K562 (cell line): Measurements from ENCODE around the gene PRDX2. TPM values are rescaled to one million over a fixed set of nuclear protein-coding genes. Genes with fewer than 3 reads are reported as not detected.
A peak's percentile ranks its signal among the peaks of the same experiment; 100 is the strongest.

Source experiments
- ASH1L ChIP-seq: fragments of 450-650 bp; IDR thresholded peaks from 2 replicates; pipeline ENCODE4 v1.6.1; 2018; ENCODE audit warnings: borderline replicate concordance, mild to moderate bottlenecking, low read depth; ENCODE audit not compliant: partially characterized antibody
- CTBP1 ChIP-seq: fragments of 450-650 bp; IDR thresholded peaks from 2 replicates; pipeline ENCODE4 v1.6.1; 2016; ENCODE audit warnings: borderline replicate concordance
- FUS ChIP-seq: fragments of 200-400 bp; formaldehyde crosslinking; optimal IDR thresholded peaks from 2 replicates; pipeline ENCODE3; 2017; ENCODE audit warnings: low read depth, low read length
- HDGF ChIP-seq: fragments of 450-650 bp; IDR thresholded peaks from 2 replicates; pipeline ENCODE4 v1.6.1; 2016
- HLTF ChIP-seq: fragments of 450-650 bp; IDR thresholded peaks from 2 replicates; pipeline ENCODE4 v1.6.1; 2016
- HMGN3 ChIP-seq: IDR thresholded peaks from 2 replicates; pipeline ENCODE4 v1.6.1; 2011; ENCODE audit warnings: borderline replicate concordance, low read depth, mild to moderate bottlenecking, mixed read lengths, low read length; ENCODE audit not compliant: insufficient read length; ENCODE audit errors: extremely low read depth
- HNRNPUL1 ChIP-seq: fragments of 200-400 bp; formaldehyde crosslinking; IDR thresholded peaks from 2 replicates; pipeline ENCODE4 v1.6.1; 2017; ENCODE audit warnings: low read length
- KAT2B ChIP-seq: IDR thresholded peaks from one replicate; pipeline ENCODE4 v1.6.1; 2012; ENCODE audit warnings: low read depth, mild to moderate bottlenecking, control low read depth, inconsistent platforms, low read length, moderate library complexity
- MCM2 ChIP-seq: fragments of 450-650 bp; IDR thresholded peaks from 2 replicates; pipeline ENCODE4 v1.6.1; 2017; ENCODE audit warnings: low read depth, mild to moderate bottlenecking
- MEF2D ChIP-seq: conservative IDR thresholded peaks from 2 replicates; pipeline ENCODE4 v1.6.1; 2016; ENCODE audit warnings: low read depth, missing genetic modification characterization, missing compliant biosample characterization
- NCOA4 ChIP-seq: fragments of 450-650 bp; IDR thresholded peaks from 2 replicates; pipeline ENCODE4 v1.6.1; 2018; ENCODE audit warnings: mild to moderate bottlenecking; ENCODE audit not compliant: partially characterized antibody
- POLR2A ChIP-seq: fragments of 450-650 bp; conservative IDR thresholded peaks from 2 replicates; pipeline ENCODE4 v1.6.1; 2016
- POLR2AphosphoS5 ChIP-seq: IDR thresholded peaks from 2 replicates; pipeline ENCODE4 v1.6.1; 2011; ENCODE audit warnings: mild to moderate bottlenecking, low read depth, low read length, moderate library complexity; ENCODE audit not compliant: control insufficient read depth, insufficient read depth
- RHOXF2B ChIP-seq: fragments of 250-450 bp; sonication (Bioruptor Pico); conservative IDR thresholded peaks from 2 replicates; pipeline ENCODE4 v1.5.1; 2021
- SMAD1 ChIP-seq: fragments of 150-350 bp; IDR thresholded peaks from 2 replicates; pipeline ENCODE4 v1.6.1; 2014; ENCODE audit warnings: low read length, low read depth; ENCODE audit not compliant: partially characterized antibody
- SPI1 ChIP-seq: IDR thresholded peaks from 2 replicates; pipeline ENCODE4 v1.6.1; 2011; ENCODE audit warnings: low read depth, low read length, control low read depth, borderline replicate concordance
- XRCC5 ChIP-seq: fragments of 200-400 bp; formaldehyde crosslinking; IDR thresholded peaks from 2 replicates; pipeline ENCODE4 v1.6.1; 2017; ENCODE audit warnings: low read depth, mild to moderate bottlenecking, low read length
- ZBED1 ChIP-seq: IDR thresholded peaks from 2 replicates; pipeline ENCODE4 v1.6.1; 2014
- ZNF408 ChIP-seq: fragments of 250-450 bp; sonication (Bioruptor Pico); IDR thresholded peaks from 2 replicates; pipeline ENCODE4 v1.4.0; 2020; ENCODE audit warnings: low read depth, mild to moderate bottlenecking, moderate library complexity
- ZNF76 ChIP-seq: fragments of 250-450 bp; sonication (Bioruptor Pico); IDR thresholded peaks from 2 replicates; pipeline ENCODE4 v1.4.0; 2020; ENCODE audit warnings: mild to moderate bottlenecking, moderate library complexity, borderline replicate concordance
- polyA plus RNA-seq, 8 experiments: library from polyadenylated mRNA; depleted of rRNA in 4 of 8; stranded (reverse) in 5 of 8; unstranded in 3 of 8; fragments of >200 nt; fragmentation: Nextera tagmentation in 2 of 8; fragmentation: Illumina TruSeq in 1 of 8; extraction: Ambion mirVana in 2 of 8; extraction: Trizol in 1 of 8; gene quantifications; 2 replicates each; pipeline versions ENCODE4 v1.2.1 to v1.2.3, GENCODE V29; 2011 to 2014; ENCODE audit warnings: inconsistent platforms in 1 of 8, missing spikeins in 1 of 8
- total RNA-seq, 7 experiments: library from RNA; depleted of rRNA in 6 of 7; stranded (reverse); fragments of >200 nt in 6 of 7; fragmentation: Illumina TruSeq in 2 of 7; extraction: Trizol in 2 of 7; gene quantifications; 2 replicates each; pipeline versions ENCODE4 v1.2.1 to v1.2.3, GENCODE V29; 2011 to 2021; ENCODE audit warnings: low replicate concordance in 1 of 7
- TF ChIP-seq, protein P1 (sequence below), 2 experiments: fragments of 450-650 bp; IDR thresholded peaks; 2 replicates each; pipeline ENCODE4 v1.6.1; 2016
- TF ChIP-seq, protein P2 (sequence below): sonication (generic); formaldehyde crosslinking; IDR thresholded peaks from 2 replicates; pipeline ENCODE4 v1.8.0; 2022; ENCODE audit warnings: missing genetic modification reagents, mild to moderate bottlenecking, borderline replicate concordance
- TF ChIP-seq, protein P3 (sequence below): fragments of 450-650 bp; IDR thresholded peaks from 2 replicates; pipeline ENCODE4 v1.6.1; 2016; ENCODE audit warnings: missing biosample characterization, missing genetic modification characterization
- TF ChIP-seq, protein P4 (sequence below): IDR thresholded peaks from 2 replicates; pipeline ENCODE4 v1.6.1; 2014; ENCODE audit warnings: antibody characterized with exemption

PRDX2 gene
- total and polyA plus RNA-seq, 9 of the 15 experiments (the other 6 are each of a cell fraction or from before 2014, with no cell fraction given): 206 to 1,183 (median 415) TPM

DNA sequence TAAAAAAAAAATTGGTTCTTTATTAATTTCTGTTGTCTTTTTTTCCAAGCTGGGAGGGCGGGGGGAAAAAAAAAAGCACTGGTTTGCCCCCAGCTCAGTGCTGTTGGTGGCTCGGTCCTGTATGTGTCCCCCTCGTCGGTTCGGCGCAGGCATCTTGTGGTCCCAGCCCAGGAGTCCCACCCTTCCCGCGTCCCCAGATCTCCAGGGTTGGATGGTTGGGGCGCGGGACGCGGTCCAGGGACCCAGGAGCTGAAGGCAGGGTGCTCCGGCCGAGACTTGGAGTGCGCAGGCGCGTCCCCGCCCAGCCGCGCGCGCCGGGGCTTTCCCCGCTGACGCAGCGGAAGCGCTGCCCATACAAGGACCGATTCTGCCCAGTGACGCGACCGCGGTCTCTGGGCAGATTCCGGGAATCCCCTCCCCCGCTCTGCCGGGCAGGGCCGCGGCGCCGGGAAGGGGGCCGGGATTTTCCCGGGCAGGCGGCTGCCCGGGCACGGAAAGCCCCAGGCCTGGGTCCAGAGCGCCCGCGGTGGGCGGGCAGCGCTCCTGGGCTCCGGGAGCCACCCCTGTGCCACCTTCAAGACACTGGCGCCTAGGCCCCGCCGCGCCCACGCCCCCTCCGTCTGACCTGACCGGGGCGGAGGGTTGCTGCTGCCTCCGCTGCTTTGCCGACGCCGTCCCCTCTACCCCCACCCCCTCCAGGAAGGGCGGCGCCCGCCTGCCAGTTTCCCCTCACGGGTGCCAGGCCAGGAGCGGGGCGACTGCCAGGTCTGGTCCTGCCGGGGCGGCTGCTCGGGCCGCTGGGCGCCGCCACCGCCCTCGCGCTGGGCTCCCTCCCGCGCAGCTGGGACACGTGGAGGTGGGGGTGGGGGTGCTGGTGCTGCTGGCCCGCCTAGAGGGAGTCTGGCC, 8.1 kb downstream of the PRDX2 start (continued):
- TF ChIP-seq HMGN3: peak; percentile 93
- TF ChIP-seq ZBED1: peak; percentile 61; the same call in 1 of the 2 replicates
- no peak for TF ChIP-seq SMAD1
- no peak for TF ChIP-seq SPI1
- TF ChIP-seq ZNF408 (CRISPR knock-in tag): no peak
- peak; percentile 58; the same call in 1 of the 2 replicates for TF ChIP-seq HNRNPUL1
- no peak for TF ChIP-seq HDGF
- no peak; the same call in 1 of the 2 replicates for TF ChIP-seq XRCC5
- no peak for TF ChIP-seq RHOXF2B
- TF ChIP-seq, protein P1, sequence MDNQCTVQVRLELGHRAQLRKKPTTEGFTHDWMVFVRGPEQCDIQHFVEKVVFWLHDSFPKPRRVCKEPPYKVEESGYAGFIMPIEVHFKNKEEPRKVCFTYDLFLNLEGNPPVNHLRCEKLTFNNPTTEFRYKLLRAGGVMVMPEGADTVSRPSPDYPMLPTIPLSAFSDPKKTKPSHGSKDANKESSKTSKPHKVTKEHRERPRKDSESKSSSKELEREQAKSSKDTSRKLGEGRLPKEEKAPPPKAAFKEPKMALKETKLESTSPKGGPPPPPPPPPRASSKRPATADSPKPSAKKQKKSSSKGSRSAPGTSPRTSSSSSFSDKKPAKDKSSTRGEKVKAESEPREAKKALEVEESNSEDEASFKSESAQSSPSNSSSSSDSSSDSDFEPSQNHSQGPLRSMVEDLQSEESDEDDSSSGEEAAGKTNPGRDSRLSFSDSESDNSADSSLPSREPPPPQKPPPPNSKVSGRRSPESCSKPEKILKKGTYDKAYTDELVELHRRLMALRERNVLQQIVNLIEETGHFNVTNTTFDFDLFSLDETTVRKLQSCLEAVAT (IDR thresholded peaks at IDR 0.05): no peak
- TF ChIP-seq, protein P2, sequence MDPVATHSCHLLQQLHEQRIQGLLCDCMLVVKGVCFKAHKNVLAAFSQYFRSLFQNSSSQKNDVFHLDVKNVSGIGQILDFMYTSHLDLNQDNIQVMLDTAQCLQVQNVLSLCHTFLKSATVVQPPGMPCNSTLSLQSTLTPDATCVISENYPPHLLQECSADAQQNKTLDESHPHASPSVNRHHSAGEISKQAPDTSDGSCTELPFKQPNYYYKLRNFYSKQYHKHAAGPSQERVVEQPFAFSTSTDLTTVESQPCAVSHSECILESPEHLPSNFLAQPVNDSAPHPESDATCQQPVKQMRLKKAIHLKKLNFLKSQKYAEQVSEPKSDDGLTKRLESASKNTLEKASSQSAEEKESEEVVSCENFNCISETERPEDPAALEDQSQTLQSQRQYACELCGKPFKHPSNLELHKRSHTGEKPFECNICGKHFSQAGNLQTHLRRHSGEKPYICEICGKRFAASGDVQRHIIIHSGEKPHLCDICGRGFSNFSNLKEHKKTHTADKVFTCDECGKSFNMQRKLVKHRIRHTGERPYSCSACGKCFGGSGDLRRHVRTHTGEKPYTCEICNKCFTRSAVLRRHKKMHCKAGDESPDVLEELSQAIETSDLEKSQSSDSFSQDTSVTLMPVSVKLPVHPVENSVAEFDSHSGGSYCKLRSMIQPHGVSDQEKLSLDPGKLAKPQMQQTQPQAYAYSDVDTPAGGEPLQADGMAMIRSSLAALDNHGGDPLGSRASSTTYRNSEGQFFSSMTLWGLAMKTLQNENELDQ (CRISPR knock-in tag): no peak
- TF ChIP-seq CTBP1: peak; percentile 56; the same call in 1 of the 2 replicates
- peak; percentile 74 for TF ChIP-seq POLR2A
- TF ChIP-seq, protein P3, sequence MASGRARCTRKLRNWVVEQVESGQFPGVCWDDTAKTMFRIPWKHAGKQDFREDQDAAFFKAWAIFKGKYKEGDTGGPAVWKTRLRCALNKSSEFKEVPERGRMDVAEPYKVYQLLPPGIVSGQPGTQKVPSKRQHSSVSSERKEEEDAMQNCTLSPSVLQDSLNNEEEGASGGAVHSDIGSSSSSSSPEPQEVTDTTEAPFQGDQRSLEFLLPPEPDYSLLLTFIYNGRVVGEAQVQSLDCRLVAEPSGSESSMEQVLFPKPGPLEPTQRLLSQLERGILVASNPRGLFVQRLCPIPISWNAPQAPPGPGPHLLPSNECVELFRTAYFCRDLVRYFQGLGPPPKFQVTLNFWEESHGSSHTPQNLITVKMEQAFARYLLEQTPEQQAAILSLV (tag): no peak
- no peak for TF ChIP-seq NCOA4
- TF ChIP-seq MEF2D (tag): no peak
- TF ChIP-seq ZNF76 (CRISPR knock-in tag): no peak
- peak; percentile 99 for TF ChIP-seq FUS
- no peak for TF ChIP-seq ASH1L
- peak; percentile 78 for TF ChIP-seq POLR2AphosphoS5
- TF ChIP-seq KAT2B: no peak
- TF ChIP-seq, protein P4, sequence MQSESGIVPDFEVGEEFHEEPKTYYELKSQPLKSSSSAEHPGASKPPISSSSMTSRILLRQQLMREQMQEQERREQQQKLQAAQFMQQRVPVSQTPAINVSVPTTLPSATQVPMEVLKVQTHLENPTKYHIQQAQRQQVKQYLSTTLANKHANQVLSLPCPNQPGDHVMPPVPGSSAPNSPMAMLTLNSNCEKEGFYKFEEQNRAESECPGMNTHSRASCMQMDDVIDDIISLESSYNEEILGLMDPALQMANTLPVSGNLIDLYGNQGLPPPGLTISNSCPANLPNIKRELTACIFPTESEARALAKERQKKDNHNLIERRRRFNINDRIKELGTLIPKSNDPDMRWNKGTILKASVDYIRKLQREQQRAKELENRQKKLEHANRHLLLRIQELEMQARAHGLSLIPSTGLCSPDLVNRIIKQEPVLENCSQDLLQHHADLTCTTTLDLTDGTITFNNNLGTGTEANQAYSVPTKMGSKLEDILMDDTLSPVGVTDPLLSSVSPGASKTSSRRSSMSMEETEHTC: no peak
- TF ChIP-seq HLTF: no peak
- no peak for TF ChIP-seq MCM2
